Activated CD8-positive, alpha-beta memory T cell treated with anti-CD3 and anti-CD28 coated beads, Interleukin-2, amount 50 U/mL, for 24 hours (primary cell): ENCODE measurements around the gene NPSR1.
"Not testable (repeated sequence)": the region's sequence is repeated elsewhere in the genome, so short reads cannot be mapped to it uniquely, and the experiment has no call there.

Source experiments
- DNase-seq: peaks from one replicate; pipeline ENCODE4 v3.0.0-alpha.2; 2020; ENCODE audit errors: extremely low read depth

Gene NPSR1, protein sequence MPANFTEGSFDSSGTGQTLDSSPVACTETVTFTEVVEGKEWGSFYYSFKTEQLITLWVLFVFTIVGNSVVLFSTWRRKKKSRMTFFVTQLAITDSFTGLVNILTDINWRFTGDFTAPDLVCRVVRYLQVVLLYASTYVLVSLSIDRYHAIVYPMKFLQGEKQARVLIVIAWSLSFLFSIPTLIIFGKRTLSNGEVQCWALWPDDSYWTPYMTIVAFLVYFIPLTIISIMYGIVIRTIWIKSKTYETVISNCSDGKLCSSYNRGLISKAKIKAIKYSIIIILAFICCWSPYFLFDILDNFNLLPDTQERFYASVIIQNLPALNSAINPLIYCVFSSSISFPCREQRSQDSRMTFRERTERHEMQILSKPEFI

DNA sequence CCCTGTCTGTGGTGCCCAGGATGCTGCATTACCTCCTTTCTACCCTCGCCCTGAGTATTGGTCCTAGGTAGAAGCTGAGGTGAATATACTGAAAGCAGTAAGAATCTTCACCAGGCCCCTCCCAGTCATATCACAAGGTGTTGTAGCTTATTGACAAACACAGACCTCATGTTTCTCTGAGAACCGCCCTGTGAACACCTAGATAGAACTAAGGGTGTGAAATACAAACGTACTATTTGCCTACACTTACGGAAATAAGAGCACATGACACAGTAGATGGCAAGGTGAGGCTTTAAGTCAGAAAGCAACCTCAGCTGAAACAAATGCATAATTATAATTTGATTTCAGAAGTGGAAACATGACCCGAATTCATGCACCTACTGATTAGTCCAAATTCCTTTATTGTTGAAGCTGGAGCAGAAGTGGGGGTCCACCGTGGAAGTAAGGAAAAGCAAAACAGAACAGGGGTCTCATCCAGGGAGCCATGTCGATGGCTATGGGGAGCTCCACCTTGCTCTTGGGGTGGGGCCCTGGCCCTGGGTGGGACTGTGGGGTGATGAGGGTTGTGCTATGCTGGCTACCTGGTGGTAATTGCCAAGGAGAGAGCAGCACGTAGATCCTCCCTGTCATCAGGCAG, at the start of gene NPSR1:
NPSR1 (plus strand) TSS at position 587 of the 637 bp plus-strand sequence. CDS start 195 bp downstream, outside the sequence.
- DNase-seq, result no peak

GRCh38 chr7:34612661-34613060, 45.4 kb upstream of the NPSR1 start:
- no peak for DNase-seq

GRCh38 chr7:34620425-34620824, 37.6 kb upstream of the NPSR1 start:
- no peak for DNase-seq

DNA sequence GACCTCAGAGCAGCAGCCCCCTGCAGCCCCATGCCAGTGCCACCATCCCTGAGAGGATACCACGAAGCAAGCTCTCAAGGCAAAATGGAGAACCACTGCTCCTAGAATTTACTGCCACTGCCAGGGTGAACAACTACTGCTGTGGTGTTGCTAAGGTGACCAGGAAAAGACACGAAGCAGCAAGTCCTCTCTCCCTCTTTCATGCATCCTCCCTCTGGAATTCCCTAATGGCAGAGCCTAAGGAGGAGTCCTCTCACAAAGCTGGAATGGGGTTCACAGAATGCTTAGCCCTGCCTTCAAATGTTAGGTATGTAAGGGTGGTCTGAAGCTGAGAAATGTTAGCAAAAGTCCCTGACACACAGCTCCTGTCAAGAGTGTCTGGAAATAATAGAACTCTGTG, 35.8 kb upstream of the NPSR1 start:
- no peak for DNase-seq

GRCh38 chr7:34622771-34623250, 35.2 kb upstream of the NPSR1 start:
- DNase-seq, result no peak

- not testable (repeated sequence) for DNase-seq
These were observed 29.4 kb upstream of the NPSR1 start for GRCh38 chr7:34628618-34629017.

DNA sequence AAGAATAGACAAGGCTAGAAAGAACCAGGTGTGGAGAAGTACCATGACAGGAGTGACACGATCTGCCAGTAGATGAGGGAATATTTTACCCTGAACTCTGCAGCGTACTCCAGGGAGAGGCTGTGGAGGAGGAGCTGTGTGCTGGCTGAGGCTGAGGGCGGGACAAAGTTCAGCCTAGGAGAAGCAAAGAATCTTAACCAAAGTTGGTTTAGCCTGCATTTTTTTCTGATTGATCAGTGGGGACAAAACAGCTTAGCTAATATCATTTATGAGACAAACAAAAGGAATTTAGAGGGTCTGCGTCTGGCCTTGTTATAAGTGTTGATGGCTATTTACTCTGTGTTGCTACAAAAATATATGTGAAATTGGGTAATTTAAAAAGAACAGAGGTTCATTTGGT, 5.2 kb upstream of the NPSR1 start:
- no peak for DNase-seq

GRCh38 chr7:34653787-34654186, 4.2 kb upstream of the NPSR1 start:
- DNase-seq, result no peak

GRCh38 chr7:34655384-34655783, 2.6 kb upstream of the NPSR1 start:
- DNase-seq, result no peak

DNA sequence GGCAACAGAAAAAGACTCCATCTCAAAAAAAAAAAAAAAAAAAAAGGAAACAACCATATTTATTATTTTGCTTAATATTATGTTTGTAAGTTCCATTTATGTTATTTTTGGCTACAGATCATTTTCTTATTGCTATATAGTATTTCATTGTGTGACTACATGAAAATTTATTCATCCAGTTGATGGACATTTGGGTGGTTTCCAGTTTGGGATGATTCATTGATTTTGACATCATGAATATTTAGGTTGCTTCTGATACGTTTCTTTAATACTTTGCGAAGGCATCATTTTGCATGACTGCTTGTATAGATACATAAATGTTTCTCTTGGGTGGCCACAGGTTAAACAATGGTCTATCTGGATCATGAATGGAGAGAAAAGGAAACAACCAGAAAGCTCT, 2.0 kb upstream of the NPSR1 start:
- no peak for DNase-seq

GRCh38 chr7:34659472-34660075, 1.6 kb downstream of the NPSR1 start:
- DNase-seq, result no peak

DNA sequence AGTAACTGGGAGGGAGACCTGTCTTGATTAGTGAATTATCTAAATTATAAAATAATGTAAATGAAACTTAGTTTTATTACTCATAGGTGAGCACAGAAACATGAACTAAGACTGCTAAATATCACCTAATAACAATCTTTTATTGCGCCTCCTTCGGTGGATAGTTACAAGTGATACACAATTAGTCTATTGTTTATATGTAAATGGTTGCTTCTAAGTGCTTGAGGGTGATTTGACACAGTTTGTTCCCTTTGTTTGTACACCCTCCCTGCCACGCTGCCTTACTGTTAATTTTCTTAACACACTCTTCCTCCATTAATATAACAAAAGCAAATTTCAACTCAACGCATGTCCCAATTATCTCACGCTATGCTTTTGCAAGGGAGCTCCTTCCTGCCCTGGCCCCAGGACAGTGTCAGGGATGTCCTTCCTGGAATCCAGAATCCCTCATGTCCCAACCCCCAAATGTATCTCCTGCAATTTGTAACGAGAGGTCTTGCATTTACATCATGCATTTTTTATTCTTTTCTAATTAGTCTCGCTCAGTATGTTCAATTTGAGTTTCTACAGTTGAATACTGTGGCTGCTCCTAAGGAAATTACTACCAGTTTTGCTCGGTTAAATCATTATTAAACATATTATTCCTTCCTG, 4.2 kb downstream of the NPSR1 start:
- DNase-seq, result no peak

DNA sequence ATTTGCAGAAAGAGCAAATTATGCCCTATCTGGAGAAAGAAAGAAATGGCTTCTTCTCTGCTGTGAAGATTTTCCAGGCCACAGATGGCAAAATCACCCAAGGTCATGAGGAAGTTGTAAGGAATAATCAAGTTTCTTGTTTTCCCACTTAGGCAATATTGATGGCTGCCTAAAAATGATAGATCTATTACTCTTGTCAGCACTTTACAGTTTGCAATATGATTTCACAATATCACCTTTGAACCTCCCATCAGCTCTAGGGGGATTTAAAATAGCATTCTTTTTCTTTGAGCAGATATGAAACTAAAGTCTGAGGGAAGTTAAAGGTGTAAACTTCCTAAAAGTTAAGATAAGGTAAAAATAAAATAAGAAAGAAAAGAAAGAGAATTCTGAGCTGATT, 6.7 kb downstream of the NPSR1 start:
- DNase-seq, result no peak

DNA sequence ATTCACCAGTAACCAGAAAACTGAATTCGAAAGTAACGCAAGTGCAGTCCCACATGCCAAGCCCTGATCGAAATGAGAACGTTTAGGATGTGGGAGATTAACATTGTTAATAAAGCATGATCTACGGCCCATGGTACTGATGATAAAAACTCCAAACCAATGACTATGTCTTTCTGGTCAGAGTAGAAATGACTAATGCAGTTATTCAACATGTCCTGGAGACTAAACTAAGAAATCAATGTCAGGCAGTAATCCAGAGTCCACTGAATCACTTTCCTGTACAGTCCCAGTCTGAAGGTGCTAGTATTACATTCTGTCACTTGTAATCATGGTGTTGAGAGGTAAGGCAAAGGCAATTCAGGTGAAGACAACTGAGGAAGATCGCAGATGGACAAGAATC, 14.4 kb downstream of the NPSR1 start:
- no peak for DNase-seq

- no peak for DNase-seq
These were observed 15.0 kb downstream of the NPSR1 start for GRCh38 chr7:34673066-34673465.

DNA sequence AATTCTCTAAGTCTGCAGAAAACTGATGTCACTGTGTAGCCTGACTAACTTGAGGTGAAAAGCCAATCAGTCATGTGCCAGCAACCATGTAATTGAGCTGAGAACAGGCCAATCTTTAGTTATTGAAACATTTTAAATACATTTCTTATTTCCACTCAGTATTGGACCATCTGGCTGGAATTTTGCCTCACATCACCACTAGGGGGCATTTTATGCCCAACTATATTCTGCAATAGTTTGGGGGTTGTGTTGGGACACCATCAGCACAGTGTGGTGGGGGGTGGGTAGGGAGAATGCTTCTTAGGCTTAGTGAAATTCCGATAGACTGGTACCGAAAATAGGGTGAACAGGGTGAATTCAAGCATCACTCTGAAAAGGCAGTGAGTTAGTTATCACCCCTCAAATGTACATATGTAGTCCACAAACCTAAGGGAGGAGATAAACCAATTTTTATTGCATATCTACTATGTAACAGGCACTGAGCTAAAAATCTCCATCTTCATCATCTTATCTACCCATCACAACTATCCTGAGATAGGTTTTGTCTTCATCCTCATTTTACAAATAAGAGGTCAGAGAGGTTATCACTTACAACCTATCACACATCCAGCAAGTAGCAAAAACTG, 17.8 kb downstream of the NPSR1 start:
- DNase-seq, result no peak

- DNase-seq, result no peak
These were observed 19.5 kb downstream of the NPSR1 start for GRCh38 chr7:34677491-34677890.

GRCh38 chr7:34687529-34687928, 29.5 kb downstream of the NPSR1 start:
- no peak for DNase-seq

- DNase-seq, result no peak
These were observed 38.4 kb downstream of the NPSR1 start for GRCh38 chr7:34696415-34696814.

DNA sequence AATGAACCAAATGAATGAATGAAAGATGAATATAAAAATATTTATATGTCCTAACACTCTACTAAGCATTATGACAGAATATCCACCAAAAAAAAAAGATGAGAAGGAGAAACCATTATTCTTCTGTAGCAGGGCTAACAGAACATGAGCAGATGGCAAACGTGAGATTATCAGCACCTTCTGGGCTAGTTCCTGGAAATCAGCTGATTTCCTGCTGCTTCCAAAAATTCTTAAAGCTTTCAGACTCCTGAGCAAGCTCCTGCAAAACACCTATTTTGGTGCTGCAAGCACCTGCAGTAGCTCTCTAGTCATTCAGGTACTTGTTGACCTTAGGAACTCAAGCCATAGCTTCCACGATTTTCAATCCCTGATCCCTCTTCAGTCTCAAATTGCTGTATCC, 51.8 kb downstream of the NPSR1 start:
- DNase-seq, result no peak

DNA sequence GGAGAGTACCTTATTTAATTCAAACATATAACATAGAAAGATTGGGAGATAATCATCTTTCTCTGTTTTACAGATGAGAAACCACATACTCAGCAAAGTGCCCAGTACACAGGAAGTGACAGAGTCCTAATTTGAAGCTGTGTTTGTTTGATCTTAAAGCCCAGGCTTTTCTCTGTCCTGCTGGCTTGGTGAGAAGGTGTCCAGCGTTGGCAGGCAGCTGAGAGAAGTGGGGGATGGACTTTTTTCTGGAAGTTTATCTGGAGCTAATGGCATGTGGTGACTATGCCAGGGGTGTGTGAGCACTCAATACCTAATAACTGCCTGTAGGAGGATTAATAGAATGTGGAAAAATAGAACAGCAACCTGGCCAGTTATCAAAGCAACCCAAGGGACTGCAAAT, 60.8 kb downstream of the NPSR1 start:
- no peak for DNase-seq

GRCh38 chr7:34719636-34720035, 61.6 kb downstream of the NPSR1 start:
- no peak for DNase-seq
